Activated CD4-positive, alpha-beta memory T cell treated with anti-CD3 and anti-CD28 coated beads, Interleukin-2, amount 10 ng/mL, durations not matched to agents 7 days and 5 days (primary cell): Measurements from ENCODE around the gene PECR. TPM values are rescaled to one million over a fixed set of nuclear protein-coding genes. Genes with fewer than 3 reads are reported as not detected.
"Not testable (repeated sequence)": the region's sequence is repeated elsewhere in the genome, so short reads cannot be mapped to it uniquely, and the experiment has no call there.

Source experiments
- CTCF ChIA-PET: fragments of 350-600 bp; sonication (Branson Sonifier 250); formaldehyde crosslinking; loops from one replicate; lab custom pipeline; 2021; ENCODE audit warnings: antibody characterized with exemption, inconsistent platforms; lab: Charles Lee
- POLR2A ChIA-PET: fragments of 350-600 bp; sonication (Branson Sonifier 250); formaldehyde crosslinking; loops from one replicate; lab custom pipeline; 2021; ENCODE audit warnings: antibody characterized with exemption; lab: Charles Lee
- DNase-seq: peaks from one replicate; pipeline ENCODE4 v3.0.0-alpha.2; 2020
- H3K27ac Mint-ChIP-seq: one replicate; pipeline ENCODE4 v1.8.0; 2021; ENCODE audit warnings: mild to moderate bottlenecking, mixed read lengths
- H3K27me3 Mint-ChIP-seq: one replicate; pipeline ENCODE4 v1.8.0; 2021; ENCODE audit warnings: mixed read lengths
- H3K36me3 Mint-ChIP-seq: one replicate; pipeline ENCODE4 v1.8.0; 2021; ENCODE audit warnings: low read depth, mixed read lengths
- H3K4me1 Mint-ChIP-seq: one replicate; pipeline ENCODE4 v1.8.0; 2021; ENCODE audit warnings: mixed read lengths
- H3K4me3 Mint-ChIP-seq: one replicate; pipeline ENCODE4 v1.8.0; 2021; ENCODE audit warnings: mild to moderate bottlenecking, mixed read lengths
- H3K9me3 Mint-ChIP-seq: one replicate; pipeline ENCODE4 v1.8.0; 2021; ENCODE audit warnings: mixed read lengths
- total RNA-seq, 2 experiments: library from RNA; stranded (reverse); gene quantifications; one replicate each; pipeline ENCODE4 v1.2.3, GENCODE V29; 2021

Gene PECR
- total RNA-seq, 2 experiments from 2014 or later, result 32.5 to 34.7 TPM

DNA sequence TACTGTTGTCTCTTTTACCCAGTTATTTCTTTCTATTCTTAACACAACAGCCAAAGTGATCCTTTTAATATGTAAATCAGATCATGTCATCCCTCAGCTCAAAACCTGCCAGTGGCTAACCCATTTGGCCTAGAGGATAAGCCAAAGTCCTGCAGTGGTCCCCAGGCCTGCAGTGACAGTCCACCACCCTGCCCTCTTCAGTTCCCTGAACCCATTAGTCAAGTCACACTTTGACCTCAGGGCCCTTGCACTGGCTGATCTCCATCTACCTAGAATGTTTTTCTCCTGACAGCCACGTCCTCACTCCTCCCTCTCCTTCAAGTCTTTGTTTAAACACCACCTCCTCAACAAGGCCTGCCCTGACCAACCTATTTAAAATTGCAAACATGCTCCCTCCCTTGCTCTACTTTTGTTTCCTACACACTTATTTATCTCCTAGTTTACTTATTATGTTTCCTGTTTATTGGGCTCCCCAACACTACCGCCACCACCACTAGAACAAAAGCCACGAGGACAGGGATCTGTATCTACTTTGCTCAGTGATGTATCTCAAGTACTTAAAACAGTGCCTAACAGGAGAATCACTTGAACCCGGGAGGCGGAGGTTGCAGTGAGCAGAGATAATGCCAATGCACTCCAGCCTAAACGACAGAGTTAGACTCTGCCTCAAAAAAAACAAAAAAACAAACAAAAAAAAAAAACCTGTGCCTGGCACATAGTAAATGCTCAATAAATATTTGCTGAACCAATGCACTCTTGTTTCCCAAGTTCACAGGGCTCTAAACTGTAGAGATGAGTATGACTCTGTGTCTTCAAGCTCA, 77.5 kb downstream of the PECR start:
- POLR2A ChIA-PET, result no interaction called here
- CTCF ChIA-PET, result interaction anchor here (2.8 kb wide), 1 partner anchor 12 kb away, joined by 16 read pairs; no protein-coding TSS in a partner anchor
- peak overlapping the region; percentile 58 for H3K27ac Mint-ChIP-seq

DNA sequence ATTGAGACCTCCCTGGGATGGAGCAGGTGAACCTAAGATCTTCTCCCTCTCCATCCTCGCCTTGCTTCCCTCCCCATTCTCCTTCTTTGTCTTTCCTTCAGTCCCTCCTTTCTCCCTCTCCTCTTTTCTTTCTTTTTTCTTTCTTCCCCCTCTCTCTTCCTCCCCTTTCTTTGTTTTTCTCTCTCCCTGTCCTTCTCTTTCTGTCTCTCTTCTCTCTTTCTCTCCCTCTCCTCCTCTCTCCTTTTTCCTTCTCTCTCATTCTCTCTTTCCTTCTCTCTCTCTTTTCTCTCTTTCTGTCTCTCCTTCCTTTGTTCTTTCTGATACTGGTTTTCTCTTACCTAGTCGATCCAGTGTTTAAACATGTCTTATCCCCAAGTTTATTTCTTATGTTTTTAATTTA, 78.9 kb downstream of the PECR start:
- Mint-ChIP-seq H3K27ac (no peak overlapping the region), H3K4me1 (peaks cover 56% of the 10 kb centered on the region), H3K9me3 (no peaks in the 10 kb centered on the region), H3K36me3 (peaks cover 15% of the 10 kb centered on the region), H3K4me3 (no peak overlapping the region), H3K27me3 (no peaks in the 10 kb centered on the region)
- ChIA-PET POLR2A (no interaction called here), CTCF (interaction anchor here (1.8 kb wide), 1 partner anchor 72 kb away, joined by 4 read pairs; no protein-coding TSS in a partner anchor)
- DNase-seq, result no peak

More for the DNA sequence above, 77.5 kb downstream of the PECR start:
- Mint-ChIP-seq H3K9me3 (no peaks in the 10 kb centered on the region), H3K36me3 (peaks cover 14% of the 10 kb centered on the region), H3K4me1 (peaks cover 58% of the 10 kb centered on the region), H3K27me3 (no peaks in the 10 kb centered on the region), H3K4me3 (no peak overlapping the region)
- DNase-seq, result no peak

DNA sequence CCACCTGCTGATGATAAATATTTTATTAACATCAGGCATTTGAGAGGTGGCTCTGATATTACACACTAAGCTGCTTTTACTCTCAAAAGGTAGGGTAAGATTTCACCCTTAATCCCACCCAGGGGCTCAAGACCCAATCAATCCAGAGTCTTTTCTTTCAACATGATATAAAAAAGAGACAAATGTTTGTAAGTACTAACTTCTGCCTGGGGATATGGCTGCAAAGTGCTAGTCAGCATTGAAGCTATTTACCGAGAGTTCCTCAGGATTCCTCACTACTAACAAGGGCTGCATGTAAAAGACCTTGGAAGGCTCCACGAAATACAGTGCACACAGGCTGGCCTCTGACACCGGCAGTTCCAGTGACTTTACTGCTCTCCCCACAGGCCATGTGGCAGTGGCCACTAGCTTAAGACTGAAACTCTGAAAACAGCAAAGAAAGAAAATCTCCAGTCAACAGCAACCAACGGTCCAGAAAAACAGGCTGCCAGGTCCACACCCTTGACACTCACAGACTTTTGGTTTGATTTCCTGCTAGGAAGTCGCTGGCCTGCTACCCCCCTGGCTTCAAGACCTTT, 79.4 kb downstream of the PECR start:
- CTCF ChIA-PET, result interaction anchor here (1.8 kb wide), 1 partner anchor 71 kb away, joined by 4 read pairs; no protein-coding TSS in a partner anchor
- Mint-ChIP-seq H3K36me3 (peaks cover 19% of the 10 kb centered on the region), H3K4me1 (peaks cover 57% of the 10 kb centered on the region), H3K27ac (no peak overlapping the region), H3K27me3 (no peaks in the 10 kb centered on the region), H3K4me3 (no peak overlapping the region), H3K9me3 (no peaks in the 10 kb centered on the region)
- POLR2A ChIA-PET, result interaction anchor here (1.0 kb wide), 1 partner anchor 13 kb away, joined by 3 read pairs; no protein-coding TSS in a partner anchor
- no peak for DNase-seq

DNA sequence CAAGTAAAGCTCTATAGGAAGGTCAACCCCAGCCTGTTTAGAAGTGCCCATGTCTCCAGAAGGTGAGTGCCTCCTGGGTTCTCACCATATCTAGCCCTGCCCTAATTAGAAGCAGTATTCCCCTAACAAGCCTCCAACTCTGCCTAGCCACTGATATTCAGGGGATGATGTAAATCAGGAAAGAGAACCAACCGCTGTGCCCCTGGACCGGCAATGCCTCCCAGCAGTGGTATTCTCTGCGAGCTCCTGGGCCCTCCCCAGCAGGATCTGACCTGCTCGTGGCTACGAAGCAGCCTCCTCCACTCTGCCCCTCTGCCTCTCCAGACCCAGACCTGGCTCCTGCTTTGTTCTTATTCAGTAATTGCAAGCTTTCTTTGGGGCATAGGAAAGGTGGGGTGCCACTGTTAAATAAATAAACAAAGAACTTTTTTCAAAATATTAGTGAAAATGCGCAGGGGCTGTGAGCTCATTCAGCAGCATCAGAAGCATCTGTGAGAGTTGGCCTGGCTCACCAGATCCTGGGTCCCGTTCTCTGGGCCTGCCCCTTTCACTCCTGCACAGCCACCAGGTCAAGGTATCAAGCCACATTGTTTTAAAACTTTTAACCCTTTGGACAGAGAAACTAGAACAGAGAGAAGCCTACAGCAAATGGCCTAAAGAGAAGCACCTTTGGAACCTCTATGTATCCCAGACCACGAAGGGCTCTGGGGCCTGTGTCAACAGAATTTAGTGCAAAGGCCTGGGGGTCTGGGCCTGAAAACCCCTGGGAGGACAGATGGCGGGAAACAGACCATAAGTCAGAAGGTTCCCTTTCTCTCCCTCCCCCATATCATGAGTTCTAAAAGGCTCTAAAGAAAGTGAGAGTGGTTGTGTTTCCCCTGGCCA, 80.2 kb downstream of the PECR start:
- CTCF ChIA-PET, result interaction anchor here (0.9 to 1.8 kb wide), 3 partner anchors 22 to 71 kb away, joined by 3 to 6 read pairs (median 4); no protein-coding TSS in a partner anchor
- no peak overlapping the region for H3K27ac Mint-ChIP-seq
- POLR2A ChIA-PET, result interaction anchor here (1.0 to 1.7 kb wide), 2 partner anchors 14 to 33 kb away, joined by 3 to 6 read pairs; no protein-coding TSS in a partner anchor
- H3K36me3 Mint-ChIP-seq, result peaks cover 22% of the 10 kb centered on the region
- no peak overlapping the region for H3K4me3 Mint-ChIP-seq
- DNase-seq, result no peak
- H3K27me3 Mint-ChIP-seq, result no peaks in the 10 kb centered on the region
- H3K4me1 Mint-ChIP-seq, result peaks cover 50% of the 10 kb centered on the region
- H3K9me3 Mint-ChIP-seq, result no peaks in the 10 kb centered on the region

DNA sequence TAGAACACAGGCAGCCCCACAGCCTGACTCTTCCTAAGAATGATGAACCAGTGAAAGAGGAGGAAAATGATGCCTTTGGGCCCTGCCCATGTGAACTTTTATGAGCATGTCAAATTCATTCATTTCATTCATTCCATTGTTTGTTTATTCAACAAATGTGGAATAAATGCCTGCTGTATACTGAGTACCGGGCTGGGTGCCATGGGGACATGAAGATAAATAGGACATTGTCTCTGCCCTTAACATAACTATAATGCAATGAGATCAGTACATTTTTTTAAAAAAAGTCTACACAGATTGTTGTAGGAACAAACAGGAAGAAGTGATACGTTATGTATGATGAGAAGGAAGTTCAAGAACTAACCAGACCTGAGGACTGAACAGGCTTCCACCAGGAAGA, 83.0 kb downstream of the PECR start:
- Mint-ChIP-seq H3K27ac (no peak overlapping the region), H3K9me3 (no peaks in the 10 kb centered on the region), H3K4me3 (no peak overlapping the region), H3K4me1 (peaks cover 24% of the 10 kb centered on the region), H3K27me3 (no peaks in the 10 kb centered on the region), H3K36me3 (peaks cover 35% of the 10 kb centered on the region)
- POLR2A ChIA-PET, result interaction anchor here (1.0 kb wide), 1 partner anchor 13 kb away, joined by 3 read pairs; no protein-coding TSS in a partner anchor
- CTCF ChIA-PET, result interaction anchor here (1.6 kb wide), 1 partner anchor 48 kb away, joined by 3 read pairs; no protein-coding TSS in a partner anchor
- no peak for DNase-seq

DNA sequence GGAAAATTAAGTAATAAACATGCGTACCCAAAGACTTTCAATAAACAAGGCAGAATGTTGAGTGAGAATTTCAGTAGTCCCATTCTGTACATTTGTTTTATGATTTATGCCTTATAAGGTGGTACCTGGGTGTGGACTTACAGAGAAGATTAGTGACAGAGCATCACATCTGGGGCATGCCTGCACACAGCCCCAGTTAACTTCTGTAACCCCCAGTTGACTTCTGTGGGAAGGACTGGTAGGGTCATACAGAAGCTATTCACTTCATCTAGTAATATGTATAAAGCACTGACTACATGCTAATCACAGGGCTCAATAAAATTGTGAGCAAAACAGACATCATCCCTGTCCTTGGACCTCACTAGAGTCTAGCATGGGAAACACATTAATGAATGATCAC, 84.4 kb downstream of the PECR start:
- Mint-ChIP-seq H3K4me1 (peaks cover 10% of the 10 kb centered on the region), H3K4me3 (no peak overlapping the region), H3K9me3 (no peaks in the 10 kb centered on the region), H3K27me3 (no peaks in the 10 kb centered on the region), H3K36me3 (peaks cover 47% of the 10 kb centered on the region), H3K27ac (no peak overlapping the region)
- ChIA-PET CTCF (interaction anchor here (1.6 kb wide), 1 partner anchor 47 kb away, joined by 3 read pairs; no protein-coding TSS in a partner anchor), POLR2A (no interaction called here)
- no peak for DNase-seq

DNA sequence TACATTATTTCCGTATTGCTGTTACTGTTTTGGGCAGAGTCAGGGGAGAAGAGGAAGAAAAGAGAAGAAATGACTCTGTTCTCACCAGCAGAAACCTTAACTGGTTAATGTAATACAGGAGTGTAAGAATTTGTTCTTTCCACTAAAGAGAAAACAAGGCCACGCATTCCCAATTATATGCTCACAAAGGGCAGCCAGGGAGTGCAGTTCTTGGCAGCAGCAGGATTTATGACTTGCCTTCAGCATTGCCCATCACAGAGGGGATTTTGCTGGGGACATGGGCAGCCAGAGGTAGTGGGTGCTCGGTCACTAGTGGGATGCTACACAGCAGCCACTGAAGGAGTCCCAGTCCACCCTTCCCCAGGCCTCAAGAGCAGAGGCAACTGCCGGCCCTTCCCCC, 86.7 kb downstream of the PECR start:
- ChIA-PET POLR2A (no interaction called here), CTCF (interaction anchor here (0.9 to 1.4 kb wide), 2 partner anchors 11 to 44 kb away, joined by 3 to 4 read pairs; no protein-coding TSS in a partner anchor)
- Mint-ChIP-seq H3K9me3 (peaks cover 19% of the 10 kb centered on the region), H3K36me3 (peaks cover 70% of the 10 kb centered on the region), H3K4me1 (peaks cover 5% of the 10 kb centered on the region), H3K27me3 (no peaks in the 10 kb centered on the region), H3K27ac (no peak overlapping the region), H3K4me3 (no peak overlapping the region)
- DNase-seq, result no peak

DNA sequence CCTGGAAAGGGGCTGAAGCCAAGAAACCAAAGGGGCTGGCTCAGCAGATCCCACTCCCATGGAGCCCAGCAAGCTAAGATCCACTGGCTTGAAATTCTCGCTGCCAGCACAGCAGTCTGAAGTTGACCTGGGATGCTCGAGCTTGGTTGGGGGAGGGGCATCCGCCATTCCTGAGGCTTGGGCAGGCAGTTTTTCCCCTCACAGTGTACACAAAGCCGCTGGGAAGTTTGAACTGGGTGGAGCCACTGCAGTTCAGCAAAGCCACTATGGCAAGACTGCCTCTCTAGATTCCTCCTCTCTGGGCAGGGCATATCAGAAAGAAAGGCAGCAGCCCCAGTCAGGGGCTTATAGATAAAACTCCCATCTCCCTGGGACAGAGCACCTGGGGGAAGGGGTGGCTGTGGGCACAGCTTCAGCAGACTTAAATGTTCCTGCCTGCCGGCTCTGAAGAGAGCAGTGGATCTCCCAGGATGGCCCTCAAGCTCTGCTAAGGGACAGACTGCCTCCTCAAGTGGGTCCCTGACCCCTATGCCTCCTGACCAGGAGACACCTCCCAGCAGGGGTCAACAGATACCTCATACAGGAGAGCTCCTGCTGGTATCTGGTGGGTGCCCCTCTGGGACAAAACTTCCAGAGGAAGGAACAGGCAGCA, 92.9 kb downstream of the PECR start:
- Mint-ChIP-seq H3K9me3 (peaks cover 41% of the 10 kb centered on the region), H3K36me3 (peaks cover 81% of the 10 kb centered on the region)
- POLR2A ChIA-PET, result interaction anchor here (1.1 kb wide), 1 partner anchor 24 kb away, joined by 3 read pairs; no protein-coding TSS in a partner anchor
- H3K27ac Mint-ChIP-seq, H3K4me3 Mint-ChIP-seq, H3K4me1 Mint-ChIP-seq, DNase-seq, CTCF ChIA-PET, H3K27me3 Mint-ChIP-seq: not testable (repeated sequence)

Other genes with a start within 250 kb of the PECR start
- 10 to 100 TPM; 12.6 to 15.1 TPM for gene MREG, start 68.3 kb downstream of the PECR start, total RNA-seq
- gene TMEM169, start 110 bp upstream of the PECR start, total RNA-seq, result 1 to 10 TPM; 2.3 to 3.5 TPM
- 100 to 1,000 TPM; 296 to 302 TPM for gene XRCC5, start 27.5 kb upstream of the PECR start, total RNA-seq